GM18870 (cell line): Measurements from ENCODE around the gene HS6ST3.

Source experiments
- ATAC-seq: cut with Tn5 transposase; IDR thresholded peaks from one replicate; pipeline ENCODE4 v1.9.1; 2021; ENCODE audit warnings: moderate library complexity; ENCODE audit not compliant: unreplicated experiment

HS6ST3 gene

DNA sequence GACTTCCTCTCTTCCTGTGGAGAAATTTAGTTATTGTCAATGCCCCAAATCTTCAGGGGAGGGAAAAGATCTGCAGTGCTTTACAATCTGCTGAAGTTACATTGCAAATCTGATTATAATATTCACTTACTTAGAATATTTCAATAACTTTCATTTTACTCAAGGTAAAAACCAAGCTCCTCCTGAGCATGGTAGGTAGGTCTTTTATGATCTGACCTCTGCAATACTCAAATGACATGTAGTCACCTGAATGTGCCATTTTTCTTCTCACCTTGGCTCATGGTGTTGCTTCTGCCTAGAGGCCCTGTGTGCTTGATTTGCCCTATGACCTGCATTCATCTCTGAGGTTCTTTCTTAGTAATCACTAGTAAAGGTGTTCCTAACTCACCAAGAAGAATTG, 331.4 kb downstream of the HS6ST3 start:
- ATAC-seq, result no peak

GRCh38 chr13:96422002-96422401, 332.1 kb downstream of the HS6ST3 start:
- ATAC-seq, result no peak

DNA sequence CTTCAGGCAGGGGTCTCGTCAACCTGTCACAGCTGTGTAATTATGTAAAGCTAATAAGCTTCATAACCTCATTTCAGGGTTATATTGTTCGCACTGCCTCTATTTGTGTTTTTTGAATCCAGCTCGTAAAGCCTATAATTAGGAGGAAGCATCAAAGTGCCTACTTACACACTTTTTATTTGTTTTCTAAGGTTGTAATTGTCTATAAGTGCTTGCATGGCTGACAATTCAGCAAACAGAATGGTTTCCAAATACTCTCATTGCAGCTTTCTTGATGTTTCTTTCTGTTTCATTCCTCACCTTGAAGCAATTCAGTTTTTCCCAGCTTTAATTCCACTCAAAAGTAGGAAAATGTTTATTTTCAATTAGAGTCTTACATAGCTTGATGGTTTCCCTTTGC, 336.3 kb downstream of the HS6ST3 start:
- no peak for ATAC-seq

DNA sequence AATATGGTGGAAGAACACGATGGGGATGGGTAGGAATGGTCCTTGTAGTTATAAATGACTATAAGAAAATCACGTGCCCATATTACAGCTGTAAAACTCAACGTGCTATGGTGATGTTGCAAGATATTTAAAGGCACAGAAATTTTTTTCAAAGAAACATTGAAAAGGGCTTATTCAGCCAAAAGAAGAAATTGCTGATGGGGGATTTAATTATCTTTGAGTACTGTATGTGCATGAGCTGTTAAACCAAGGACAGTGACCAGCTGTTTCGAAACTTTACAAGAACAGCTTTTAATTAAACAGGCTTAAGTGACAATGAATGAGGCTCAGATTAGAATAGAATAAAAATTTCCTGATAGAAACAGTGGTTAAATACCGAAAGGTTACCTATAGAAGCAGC, 339.0 kb downstream of the HS6ST3 start:
- no peak for ATAC-seq

DNA sequence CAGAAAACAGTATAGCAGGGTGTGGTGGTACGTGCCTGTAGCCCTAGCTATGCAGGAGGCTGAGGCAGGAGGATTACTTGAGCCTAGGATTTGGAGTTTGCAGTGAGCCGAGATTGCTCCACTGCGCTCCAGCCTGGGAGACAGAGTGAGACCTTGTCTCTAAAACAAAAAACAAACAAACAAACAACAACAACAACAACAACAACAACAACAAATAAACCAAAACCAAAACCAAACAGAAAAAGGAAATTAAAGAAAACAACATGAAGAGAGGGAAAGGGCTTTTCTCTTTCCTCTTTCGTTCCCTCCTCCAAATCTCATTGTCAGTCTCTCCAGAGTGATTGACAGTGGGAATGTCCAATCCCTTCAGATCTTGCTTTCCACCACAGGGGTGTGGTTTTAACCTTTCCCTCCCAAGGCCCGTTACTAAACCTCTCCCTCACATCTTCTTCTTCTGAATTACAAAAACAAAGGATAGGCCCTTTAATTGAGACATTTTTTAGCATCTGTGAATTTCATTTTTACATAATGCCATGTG, 341.2 kb downstream of the HS6ST3 start:
- no peak for ATAC-seq

DNA sequence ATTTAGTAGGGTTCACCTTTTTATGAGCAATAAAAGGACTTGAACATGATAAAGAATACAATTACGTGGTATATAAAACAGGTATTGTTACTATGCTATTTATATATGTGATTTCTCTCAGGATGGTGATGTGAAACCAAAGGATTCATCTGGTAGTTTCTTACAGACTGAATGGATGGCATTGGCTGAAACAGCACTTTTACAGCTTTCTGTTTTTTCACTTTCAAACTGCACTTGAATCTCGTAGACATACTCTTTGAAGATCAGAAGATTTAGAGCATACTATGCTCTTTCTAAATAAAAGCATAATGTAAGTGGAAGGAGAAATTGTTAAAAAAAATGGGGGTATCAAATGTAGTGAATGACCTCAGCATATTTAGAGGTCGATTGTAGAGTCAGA, 354.8 kb downstream of the HS6ST3 start:
- no peak for ATAC-seq

- ATAC-seq, result no peak
Observed at GRCh38 chr13:96449920-96450319, 360.0 kb downstream of the HS6ST3 start.

DNA sequence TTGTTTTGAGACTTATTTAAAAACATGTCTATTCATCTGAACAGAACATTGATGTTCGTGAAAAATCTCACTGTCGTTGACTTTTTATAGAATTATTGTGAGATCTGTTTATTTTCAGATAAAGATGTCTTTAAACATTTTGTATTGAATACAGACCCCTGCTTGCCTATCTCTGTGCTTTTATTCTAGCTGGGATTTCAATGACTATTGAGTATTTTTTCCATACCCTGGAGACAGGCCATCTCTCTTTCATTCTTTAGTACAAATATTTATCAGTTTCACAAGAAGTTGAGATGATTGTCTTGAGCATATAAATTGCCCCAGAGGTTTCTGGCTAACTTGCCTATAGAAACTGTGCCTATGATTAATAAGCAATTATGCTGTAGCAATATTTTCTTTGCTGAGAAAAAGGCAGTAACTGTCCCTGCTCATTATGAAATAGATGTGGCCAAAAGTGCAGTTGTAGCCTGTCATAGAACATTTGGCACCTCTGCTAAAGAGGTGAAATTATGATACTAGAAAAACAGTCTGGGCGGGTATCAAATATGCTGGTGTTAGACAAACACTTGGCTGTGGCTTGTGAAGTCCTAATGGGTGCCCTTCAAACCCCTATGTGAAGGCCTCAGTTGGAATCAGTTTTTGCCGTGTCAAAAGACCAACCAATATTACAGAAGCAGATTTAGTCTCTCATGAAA, 360.6 kb downstream of the HS6ST3 start:
- no peak for ATAC-seq

DNA sequence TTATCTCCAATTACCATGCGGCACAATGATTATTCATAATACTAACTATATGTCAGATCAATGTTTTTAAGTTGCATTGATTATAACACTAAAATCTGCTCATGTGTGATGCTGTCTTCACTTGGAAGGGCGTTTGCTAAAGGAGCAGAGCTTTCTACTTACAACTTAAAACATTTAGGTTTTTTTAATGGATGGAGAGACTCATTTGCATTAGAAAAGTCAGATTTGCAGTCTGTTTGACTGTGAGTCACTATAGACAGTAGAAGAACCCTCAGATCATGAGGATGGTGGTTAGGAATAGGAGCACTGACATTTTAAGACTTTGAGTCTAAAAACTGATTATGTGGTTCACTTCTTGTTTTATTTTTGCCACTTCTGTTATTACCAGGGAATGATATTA, 364.6 kb downstream of the HS6ST3 start:
- no peak for ATAC-seq

GRCh38 chr13:96460609-96461008, 370.7 kb downstream of the HS6ST3 start:
- ATAC-seq, result no peak

DNA sequence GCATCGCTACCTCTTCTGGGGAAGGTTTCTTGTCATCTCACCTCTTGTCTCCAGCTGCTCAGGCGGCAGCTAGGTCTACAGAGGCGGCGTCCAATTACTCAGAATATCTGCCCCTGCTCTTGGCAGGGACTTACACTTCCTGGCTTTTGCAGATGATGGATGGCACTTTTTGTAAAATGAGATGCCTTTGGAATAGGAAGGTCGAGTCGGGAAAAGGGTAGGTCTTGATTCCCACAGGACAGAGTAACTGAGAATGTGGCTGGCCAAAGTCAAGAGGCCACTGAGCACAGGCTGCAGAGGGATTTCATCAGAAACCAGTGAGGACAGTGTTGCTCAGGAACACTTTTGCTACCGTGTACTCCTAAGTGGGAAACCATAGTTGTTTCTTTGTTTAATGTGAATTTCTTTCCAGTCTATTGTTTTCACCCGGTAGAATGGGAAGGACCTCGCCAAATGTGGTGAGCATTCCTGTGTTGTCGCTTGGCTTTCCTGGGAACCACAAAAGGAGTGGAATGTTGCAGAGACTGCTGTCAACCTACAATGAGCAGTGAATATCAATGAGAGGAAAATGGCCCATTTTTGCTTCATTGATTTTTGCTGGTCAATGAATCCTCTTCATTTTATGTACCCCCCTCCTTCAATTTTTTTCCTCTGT, 383.7 kb downstream of the HS6ST3 start:
- no peak for ATAC-seq

- ATAC-seq, result no peak
Observed at GRCh38 chr13:96474181-96474557, 384.3 kb downstream of the HS6ST3 start.

- no peak for ATAC-seq
Observed at GRCh38 chr13:96475103-96475502, 385.2 kb downstream of the HS6ST3 start.

DNA sequence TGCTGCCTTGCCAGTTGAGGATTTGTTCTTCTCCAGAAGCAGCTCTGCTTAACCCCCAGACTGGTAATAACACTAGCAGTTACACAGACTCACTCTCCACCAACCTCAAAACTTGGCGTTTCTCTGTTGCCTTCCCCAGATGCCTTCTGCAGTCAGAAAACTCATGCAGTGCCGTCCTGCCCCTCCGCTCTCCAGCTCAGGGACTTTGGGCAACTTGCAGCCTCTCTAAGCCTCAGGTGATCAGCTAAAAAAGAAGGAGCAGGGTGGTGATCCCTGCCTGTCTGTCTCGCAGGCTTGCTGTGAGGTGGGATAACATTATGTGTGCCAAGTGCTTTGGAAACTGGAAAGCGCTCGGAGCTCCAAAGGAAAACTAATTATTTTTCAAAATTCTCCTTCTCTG, 391.6 kb downstream of the HS6ST3 start:
- no peak for ATAC-seq

- ATAC-seq, result no peak
Observed at GRCh38 chr13:96490496-96490989, 400.6 kb downstream of the HS6ST3 start.

DNA sequence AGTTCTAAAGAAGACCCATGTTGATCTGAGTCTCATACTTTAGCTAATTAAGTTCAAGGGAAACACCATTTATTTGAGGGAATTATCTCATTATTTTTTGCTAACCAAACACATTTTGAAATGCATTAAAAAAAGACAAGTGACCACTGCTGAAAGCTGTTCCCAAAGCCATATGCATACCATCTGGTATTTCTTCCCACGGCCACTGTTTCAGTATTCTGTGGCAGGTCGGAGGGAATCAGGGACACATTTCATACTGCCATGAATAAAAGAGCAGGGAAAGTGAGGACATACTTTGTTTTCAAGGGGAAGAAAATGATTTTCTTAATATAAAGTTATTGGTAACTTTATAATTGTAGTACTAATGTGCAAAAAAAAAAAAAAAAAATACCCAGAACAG, 401.2 kb downstream of the HS6ST3 start:
- no peak for ATAC-seq

- no peak for ATAC-seq
Observed at GRCh38 chr13:96492766-96493165, 402.9 kb downstream of the HS6ST3 start.

DNA sequence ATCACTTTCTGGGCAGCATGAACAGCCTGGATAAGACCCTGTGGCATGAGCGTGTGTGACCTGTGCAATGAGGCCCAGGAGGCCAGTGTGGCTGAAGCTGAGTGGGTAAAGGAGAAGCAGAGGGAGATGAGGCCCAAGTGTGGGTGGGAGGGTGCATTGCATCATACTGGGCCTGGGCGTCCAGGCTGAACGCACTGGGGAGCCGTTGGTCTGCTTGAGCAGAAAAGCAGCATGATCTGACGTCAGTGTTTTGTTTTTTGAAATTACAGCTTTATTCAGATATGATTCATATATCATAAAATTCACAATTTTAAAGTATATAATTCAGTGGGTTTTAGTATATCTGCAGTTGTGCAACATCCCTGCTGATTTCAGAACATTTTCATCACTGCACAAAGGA, 409.7 kb downstream of the HS6ST3 start:
- ATAC-seq, result no peak

GRCh38 chr13:96500953-96501352, 411.0 kb downstream of the HS6ST3 start:
- no peak for ATAC-seq

- no peak for ATAC-seq
Observed at GRCh38 chr13:96503481-96503880, 413.6 kb downstream of the HS6ST3 start.

GRCh38 chr13:96511587-96511986, 421.7 kb downstream of the HS6ST3 start:
- no peak for ATAC-seq

DNA sequence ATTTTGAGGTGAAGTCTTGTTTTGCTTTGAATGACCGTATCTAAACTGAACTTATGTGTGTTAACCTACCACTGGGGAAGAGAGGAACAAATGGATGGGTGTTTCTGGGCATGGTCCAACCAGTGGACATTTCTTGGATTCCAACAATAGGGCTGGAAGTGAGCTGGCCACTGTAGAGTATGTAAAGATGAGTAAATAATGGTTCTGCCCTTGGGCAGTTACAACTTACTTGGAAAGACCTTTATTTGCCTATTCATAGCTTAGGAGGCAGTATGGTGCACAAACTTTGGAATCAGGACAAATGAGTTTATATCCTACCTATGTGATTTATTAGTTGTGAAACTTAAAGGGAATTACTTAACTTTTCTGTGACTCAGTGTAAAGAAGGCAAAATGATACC, 429.5 kb downstream of the HS6ST3 start:
- ATAC-seq, result no peak
